ENCODE data around the gene CAMSAP2.

CAMSAP2 gene

GRCh38 chr1:200907611-200908097 is 169.0 kb downstream of the CAMSAP2 start:
- in situ Hi-C loops (cut with HindIII; ENCODE audit: low sequenced_read_pairs): no loop called here
- TF ChIP-seq CTCF (IDR thresholded peaks at IDR 0.05; ENCODE audit: low read depth, low read length): no peak
- no peak for DNase-seq (ENCODE audit: low read depth, low spot score)
- H3K4me3 ChIP-seq (ENCODE audit: low read depth, low read length): no peak overlapping the region

GRCh38 chr1:200908191-200908868 is 169.6 kb downstream of the CAMSAP2 start:
- DNase-seq (ENCODE audit: low read depth, low spot score): no peak
- no peak overlapping the region for H3K4me3 ChIP-seq (ENCODE audit: low read depth, low read length)
- in situ Hi-C loops (cut with HindIII; ENCODE audit: low sequenced_read_pairs): no loop called here
- no peak for TF ChIP-seq CTCF (IDR thresholded peaks at IDR 0.05; ENCODE audit: low read depth, low read length)

GRCh38 chr1:200909071-200909470 is 170.4 kb downstream of the CAMSAP2 start:
- in situ Hi-C loops (cut with HindIII; ENCODE audit: low sequenced_read_pairs): no loop called here
- H3K4me3 ChIP-seq (ENCODE audit: low read depth, low read length): no peak overlapping the region
- no peak for DNase-seq (ENCODE audit: low read depth, low spot score)
- TF ChIP-seq CTCF (IDR thresholded peaks at IDR 0.05; ENCODE audit: low read depth, low read length): no peak

- DNase-seq (ENCODE audit: low read depth, low spot score): no peak
- no peak for TF ChIP-seq CTCF (IDR thresholded peaks at IDR 0.05; ENCODE audit: low read depth, low read length)
- in situ Hi-C loops (cut with HindIII; ENCODE audit: low sequenced_read_pairs): no loop called here
- H3K4me3 ChIP-seq (ENCODE audit: low read depth, low read length): no peak overlapping the region
These were observed 171.1 kb downstream of the CAMSAP2 start for GRCh38 chr1:200909757-200910239.
